GM13976 (cell line): Measurements from ENCODE around the gene SETX.

ENCODE experiments used
- DNase-seq: peaks from one replicate; pipeline ENCODE4 v3.0.0; 2012; ENCODE audit warnings: low spot score
- in situ Hi-C: fragments of 300-500 bp; cut with MboI; formaldehyde crosslinking; loops from one replicate; pipeline ENCODE4 v1.12.0; 2022; ENCODE audit warnings: low sequenced_read_pairs, mixed read lengths, inconsistent platforms; ENCODE audit not compliant: unreplicated experiment
- TF ChIP-seq, protein P1 (sequence below): IDR thresholded peaks from 2 replicates; pipeline ENCODE4 v1.5.1; 2012; ENCODE audit warnings: borderline replicate concordance, mild to moderate bottlenecking; ENCODE audit not compliant: insufficient read depth; ENCODE audit errors: extremely low read depth, missing control alignments, control extremely low read depth

Gene SETX

DNA sequence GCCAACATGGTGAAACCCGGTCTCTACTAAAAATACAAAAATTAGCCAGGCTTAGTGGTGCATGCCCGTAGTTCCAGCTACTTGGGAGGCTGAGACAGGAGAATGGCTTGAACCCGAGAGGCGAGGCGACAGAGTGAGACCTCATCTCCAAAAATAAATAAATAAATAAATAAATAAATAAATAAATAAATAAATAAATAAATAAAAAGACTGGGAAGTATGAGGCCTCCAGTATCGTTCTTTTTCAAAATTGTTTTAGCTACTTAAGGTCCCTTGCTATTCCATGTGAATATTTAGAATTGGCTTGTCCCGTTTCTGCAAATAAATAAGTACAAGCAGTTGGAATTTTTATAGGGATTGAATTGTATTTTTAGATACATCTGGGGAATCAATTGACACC is 3.0 kb upstream of the SETX start:
- in situ Hi-C loops, result no loop called here
- DNase-seq, result no peak
- TF ChIP-seq, protein P1, sequence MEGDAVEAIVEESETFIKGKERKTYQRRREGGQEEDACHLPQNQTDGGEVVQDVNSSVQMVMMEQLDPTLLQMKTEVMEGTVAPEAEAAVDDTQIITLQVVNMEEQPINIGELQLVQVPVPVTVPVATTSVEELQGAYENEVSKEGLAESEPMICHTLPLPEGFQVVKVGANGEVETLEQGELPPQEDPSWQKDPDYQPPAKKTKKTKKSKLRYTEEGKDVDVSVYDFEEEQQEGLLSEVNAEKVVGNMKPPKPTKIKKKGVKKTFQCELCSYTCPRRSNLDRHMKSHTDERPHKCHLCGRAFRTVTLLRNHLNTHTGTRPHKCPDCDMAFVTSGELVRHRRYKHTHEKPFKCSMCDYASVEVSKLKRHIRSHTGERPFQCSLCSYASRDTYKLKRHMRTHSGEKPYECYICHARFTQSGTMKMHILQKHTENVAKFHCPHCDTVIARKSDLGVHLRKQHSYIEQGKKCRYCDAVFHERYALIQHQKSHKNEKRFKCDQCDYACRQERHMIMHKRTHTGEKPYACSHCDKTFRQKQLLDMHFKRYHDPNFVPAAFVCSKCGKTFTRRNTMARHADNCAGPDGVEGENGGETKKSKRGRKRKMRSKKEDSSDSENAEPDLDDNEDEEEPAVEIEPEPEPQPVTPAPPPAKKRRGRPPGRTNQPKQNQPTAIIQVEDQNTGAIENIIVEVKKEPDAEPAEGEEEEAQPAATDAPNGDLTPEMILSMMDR, result no peak

DNA sequence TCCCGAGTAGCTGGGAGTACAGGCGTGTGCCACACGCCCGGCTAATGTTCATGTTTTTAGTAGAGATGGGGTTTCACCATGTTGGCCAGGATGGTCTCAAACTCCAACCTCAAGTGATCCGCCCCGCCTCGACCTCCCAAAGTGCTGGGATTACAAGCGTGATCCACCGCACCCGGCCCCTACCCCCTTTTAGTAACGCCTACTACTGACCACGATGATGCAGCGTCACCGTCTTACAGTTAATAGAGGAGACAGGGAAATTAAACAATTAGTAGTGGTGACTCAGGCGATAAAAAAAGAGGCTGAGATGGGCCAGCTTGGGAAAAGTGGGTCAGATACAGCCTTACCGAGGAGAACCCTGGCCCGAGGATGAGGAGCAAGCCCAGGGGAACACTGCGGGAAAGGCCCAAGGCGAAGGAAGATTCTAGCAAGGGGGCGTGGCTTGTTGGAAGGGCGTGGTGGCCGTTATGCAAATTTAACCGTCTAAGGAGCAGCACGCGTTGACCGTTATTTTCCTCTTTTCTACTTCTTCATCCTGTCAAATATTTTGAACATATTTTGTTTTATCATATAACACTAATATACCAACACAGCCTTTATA is 1.6 kb upstream of the SETX start:
- DNase-seq, result no peak
- in situ Hi-C loops, result no loop called here
- TF ChIP-seq, protein P1, result no peak

DNA sequence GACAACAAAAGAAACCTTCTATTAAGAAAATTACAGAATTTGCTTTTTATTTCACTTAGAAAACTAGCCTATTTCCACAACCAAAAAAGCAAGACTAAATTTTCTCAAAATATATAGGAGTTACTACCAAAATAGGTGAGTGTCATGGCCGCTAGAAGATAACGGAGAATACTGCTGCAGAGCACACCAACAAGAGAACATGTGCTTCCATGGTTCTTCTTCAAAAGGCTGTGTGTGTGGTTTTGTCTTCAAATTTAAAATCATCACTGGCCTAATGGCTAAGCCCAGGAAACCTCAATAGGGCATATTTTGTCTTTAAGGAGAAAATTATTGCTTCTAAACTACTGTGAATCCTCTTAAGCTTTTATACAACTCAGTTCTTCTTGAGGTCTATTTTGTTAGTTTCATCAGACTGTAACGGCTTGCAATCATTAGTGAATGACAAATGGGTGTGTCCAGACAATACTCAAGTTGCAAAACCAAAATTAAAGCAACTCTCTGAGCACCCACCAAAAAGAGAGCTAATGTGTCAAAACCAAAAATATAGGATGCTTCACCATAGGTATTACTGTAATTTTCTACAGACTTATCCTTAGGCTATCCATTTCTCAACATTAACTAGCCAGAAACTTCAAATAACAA is 3.3 kb downstream of the SETX start:
- DNase-seq, result no peak
- TF ChIP-seq, protein P1, result no peak
- in situ Hi-C loops, result no loop called here

DNA sequence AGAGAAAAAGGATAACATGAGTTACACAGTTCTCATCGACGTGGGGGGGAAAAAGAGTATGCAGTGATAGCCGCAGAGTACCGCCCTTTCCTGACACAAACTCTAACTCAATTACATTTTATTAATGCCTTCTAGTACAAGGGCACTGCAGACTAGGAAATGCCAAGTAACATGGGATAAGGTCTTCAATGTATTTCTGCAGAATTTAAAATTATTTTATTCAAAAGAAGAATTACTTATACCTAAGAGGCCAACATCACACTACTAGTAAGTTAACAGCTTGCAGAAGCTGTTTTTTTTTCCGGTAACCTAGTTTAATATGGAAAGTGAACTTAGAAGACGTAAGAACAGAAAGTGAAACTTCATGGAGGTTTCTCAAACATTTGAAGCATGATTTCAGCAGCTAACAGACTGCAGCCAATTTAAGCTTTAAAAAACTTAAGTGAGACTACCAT is 3.9 kb downstream of the SETX start:
- in situ Hi-C loops, result no loop called here
- DNase-seq, result peak; percentile 74
- TF ChIP-seq, protein P1, result no peak

DNA sequence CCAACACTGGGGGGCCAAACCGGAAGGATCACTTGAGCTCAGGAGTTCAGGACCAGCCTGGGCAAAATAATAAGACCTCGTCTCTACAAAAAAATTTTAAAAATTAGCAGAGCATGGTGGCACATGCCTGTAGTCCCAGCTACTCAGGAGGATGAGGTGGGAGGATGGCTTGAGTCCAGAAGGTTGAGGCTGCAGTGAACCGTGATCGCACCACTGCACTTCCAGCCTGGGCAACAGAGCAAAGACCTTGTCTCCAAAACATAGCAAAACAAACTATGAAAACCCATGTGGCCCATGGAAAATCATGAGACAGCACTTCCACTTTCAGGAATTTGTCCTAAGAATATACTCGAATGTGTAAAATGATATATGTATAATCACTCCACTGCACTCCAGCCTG is 6.1 kb downstream of the SETX start:
- no peak for DNase-seq
- in situ Hi-C loops, result no loop called here
- TF ChIP-seq, protein P1, result no peak

DNA sequence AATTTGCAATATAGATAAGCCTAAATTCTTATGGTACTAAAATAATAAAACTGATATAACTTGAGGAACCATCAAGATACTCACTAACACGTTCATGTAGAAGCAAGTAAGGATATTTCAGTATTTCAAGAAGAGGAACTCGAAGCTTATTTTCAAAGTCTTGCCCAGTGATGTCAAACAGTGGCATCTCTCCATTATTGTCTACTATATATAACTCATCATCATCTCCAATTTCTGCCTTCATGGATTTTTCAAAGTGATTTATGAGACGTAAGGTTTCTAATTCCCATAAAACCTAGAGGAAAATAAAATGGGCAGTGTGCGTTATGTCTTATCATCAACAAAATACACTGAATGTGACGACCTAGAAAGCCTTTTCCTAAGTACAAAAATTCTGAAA is 8.6 kb downstream of the SETX start:
- in situ Hi-C loops, result no loop called here
- no peak for DNase-seq
- TF ChIP-seq, protein P1, result no peak
